Middle frontal gyrus (tissue), 1 donor: ENCODE results near the gene FHOD3.

ENCODE experiments used
- DNase-seq: peaks from one replicate; pipeline ENCODE4 v3.0.0-alpha.2; 2015; ENCODE audit warnings: low spot score; ENCODE audit errors: extremely low spot score

The FHOD3 gene

GRCh38 chr18:36582988-36583745 is 285.7 kb downstream of the FHOD3 start:
- DNase-seq = no peak

- DNase-seq = no peak
Measured at GRCh38 chr18:36589857-36590543, 292.5 kb downstream of the FHOD3 start.

DNA sequence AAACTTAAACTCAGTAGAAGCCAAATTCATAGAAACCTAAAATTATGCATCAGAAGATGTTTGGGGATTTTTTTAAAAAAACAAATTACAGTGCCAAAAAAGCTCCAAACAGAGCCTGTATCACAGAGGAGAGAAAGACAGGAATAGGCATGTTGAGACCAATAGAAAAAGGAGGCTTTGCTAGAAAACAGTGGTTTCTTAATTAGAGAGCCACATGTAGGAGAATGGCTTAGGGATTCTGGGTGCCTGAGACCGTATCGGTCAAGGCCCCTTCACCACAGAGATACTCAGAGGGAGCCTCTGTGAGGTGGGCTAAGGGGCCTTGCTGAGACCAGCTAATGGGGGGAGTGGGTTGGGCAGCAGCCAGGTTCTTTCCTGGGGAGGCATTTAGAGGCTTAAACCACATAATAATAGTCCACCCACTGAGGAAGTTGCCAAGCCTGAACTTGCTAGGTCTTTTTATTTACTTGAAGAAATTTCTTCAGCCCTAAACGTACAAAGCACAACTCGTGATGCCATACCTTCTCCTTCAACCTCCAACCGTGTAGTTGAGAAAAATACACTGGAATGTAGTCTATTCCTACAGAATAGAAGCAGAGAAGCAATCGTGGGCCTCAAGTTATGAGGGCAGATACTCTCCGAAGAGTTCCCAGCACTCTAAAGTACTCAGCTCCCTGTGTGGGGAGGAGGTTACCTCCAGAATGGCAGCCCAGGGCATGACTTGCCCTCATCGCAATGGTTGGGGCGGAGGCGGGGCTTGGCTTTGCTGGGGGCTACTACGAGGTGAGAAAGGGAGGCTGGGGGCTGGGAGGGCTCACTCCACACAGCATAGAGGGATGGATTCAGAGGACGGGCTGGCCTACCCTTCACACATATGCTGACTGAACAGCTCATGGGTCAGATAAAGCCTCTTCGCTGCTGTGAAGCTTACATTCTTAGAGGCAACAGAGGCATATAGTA is 293.4 kb downstream of the FHOD3 start:
- no peak for DNase-seq

DNA sequence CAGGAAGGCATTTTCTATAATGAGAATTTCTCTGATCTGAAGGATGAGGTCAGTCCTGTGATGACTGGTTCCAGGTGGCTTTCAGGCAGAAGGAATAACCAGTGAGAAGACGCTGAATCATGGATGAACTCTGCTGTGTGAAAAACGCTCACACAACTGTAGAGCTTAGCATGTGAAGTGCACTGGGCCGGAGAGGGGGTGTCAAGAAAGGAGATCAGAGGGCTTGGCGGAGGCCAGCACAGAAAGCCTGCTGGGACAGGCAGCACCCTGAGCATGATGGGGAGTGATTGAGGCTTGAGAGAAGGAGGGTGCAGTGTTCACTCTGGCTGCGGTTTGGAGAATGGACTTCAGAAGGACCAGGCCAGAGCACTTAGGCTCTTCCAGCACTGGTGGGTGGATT is 294.8 kb downstream of the FHOD3 start:
- DNase-seq = no peak

DNA sequence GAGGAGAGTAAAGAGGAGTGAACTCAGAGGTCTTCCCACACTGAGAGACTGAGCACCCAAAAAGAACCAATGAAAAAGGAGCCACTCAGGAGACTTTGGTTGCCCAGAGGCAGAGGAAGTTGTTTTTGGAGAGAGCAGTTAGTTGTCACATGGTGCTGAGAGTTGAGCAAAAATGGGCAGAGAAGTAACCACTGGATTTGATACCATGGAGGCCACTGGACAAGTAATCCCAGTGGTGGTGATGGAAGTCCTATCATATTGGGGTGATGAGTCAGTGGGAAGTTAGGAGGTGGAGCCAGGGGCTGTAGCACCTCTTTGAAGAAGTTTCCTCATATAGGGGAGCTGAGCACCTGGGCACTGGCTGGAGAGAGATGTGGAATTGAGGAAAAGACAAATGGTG is 295.5 kb downstream of the FHOD3 start:
- no peak for DNase-seq

- DNase-seq = no peak
Measured at GRCh38 chr18:36593641-36594040, 296.1 kb downstream of the FHOD3 start.

DNA sequence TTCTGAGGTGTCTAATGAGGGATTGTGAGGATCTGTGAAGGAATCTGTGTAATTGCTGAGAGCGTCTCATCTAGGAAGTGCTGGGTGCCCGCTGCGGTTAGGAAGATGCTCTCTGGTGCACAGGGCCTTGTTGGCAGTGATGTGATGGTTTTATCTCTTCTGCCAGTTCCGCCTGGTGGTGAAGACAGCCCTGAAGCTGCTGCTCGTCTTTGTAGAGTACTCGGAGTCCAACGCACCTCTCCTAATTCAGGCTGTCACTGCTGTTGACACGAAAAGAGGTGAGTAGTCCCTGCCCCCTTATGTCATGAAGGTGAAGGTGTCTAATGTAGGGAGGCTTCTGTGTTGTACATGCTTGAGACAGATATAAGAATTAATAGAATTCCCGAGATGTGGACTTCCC is 297.1 kb downstream of the FHOD3 start:
- DNase-seq = no peak

DNA sequence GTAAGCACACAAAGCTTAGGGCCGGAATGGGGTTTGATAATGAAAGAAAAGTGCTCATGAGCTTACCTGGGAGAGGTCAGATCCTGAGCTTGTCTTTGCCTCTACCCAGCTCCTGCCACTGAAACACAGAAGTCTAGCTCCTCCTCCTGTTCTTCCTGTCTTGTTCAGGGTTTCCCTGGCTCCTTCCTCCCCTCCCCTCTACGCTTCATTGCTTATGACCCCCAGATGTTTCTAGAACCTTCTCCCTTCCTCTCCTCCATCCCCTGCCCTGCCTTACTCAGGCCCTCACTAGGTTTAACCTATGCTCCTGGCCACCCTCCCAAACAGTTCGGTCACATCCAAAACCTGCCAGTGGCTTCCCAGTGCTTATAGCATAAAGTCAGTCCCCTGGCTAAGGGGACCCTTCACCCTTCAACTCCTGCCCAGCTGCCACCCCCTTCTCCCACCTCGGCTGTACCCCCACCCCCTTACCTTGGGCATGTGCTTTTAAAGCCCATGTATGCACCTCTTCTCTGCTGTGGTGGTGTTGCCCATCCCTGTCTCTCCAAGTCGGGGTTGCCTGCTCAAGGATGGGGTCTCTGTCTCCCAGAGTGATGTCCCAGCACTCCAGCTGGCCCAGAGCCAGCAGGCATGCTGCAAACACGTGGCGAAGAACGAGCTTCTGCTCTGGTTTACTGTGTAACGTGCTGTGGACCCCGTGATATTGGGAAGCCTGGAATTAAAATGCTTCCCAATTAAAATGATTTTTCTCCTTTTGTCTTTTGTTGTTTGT is 297.7 kb downstream of the FHOD3 start:
- no peak for DNase-seq

DNA sequence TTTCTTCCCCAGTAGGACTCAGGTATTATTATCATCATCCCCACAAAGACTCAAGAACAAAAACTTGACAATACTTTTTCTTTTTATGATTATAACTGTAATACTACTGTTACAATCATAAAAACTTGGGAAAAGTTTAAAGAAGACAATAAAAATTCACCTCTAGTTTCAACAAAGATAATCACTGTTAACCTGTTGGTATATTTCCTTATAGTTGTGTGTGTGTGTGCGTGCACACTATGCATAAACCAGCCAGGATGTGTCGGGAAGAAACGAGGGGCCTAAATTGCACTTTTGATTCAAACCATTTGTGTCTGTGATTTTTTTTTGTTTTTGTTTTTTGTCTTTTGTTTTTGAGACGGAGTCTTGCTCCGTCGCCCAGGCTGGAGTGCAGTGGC is 298.3 kb downstream of the FHOD3 start:
- DNase-seq = no peak

DNA sequence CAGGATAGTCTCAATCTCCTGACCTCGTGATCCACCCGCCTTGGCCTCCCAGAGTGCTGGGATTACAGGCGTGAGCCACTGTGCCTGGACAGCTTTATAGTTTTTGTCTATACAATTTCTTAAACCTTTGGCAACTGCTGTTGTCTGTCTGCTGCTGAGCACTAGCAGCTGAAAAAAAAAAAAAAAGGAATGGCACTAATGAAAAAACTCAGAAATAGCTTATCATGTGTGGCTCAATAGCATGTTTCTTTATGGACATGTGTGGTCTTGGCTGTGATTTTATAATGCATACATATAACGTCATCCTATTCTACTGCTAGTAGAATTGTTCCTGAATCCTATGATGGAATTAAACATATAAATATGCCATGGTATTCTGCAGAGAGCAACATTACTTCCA is 300.1 kb downstream of the FHOD3 start:
- no peak for DNase-seq

GRCh38 chr18:36600548-36600947 is 303.0 kb downstream of the FHOD3 start:
- DNase-seq = no peak

DNA sequence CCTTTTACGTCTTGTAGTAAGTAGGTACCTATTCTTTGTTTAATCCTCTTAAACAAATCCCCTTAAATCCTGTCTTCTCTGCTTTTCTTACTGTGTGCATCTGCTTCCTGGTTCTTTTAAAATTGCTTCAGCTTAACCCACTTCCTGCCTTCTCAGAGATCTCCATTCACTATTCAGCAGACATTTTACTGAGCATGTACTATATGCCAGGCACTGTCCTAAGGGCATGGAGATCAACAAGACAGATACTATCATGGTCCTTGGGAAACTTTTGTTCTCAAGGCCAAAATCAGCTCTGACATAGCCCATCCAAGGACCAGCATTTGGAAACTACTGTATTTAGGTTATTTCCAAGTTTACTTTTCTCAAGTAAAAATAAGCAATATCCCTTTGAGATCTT is 303.8 kb downstream of the FHOD3 start:
- DNase-seq = no peak

GRCh38 chr18:36602071-36602470 is 304.6 kb downstream of the FHOD3 start:
- DNase-seq = no peak

DNA sequence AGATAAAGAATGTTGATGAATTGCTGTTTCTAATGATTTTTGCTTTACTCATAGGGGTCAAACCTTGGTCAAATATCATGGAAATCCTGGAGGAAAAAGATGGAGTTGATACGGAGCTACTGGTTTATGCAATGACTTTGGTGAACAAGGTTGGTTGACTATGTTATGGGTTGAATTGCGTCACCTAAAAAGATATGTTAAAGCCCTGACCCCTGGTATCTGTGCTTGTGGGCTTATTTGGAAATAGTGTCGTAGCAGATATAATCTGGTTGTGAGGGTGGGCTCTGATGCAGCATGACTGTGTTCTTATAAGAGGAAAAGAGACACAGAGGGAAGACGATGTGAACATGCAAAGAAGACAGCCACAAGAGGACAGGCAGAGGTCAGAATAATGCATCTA is 305.1 kb downstream of the FHOD3 start:
- no peak for DNase-seq

GRCh38 chr18:36608107-36608506 is 310.6 kb downstream of the FHOD3 start:
- DNase-seq = no peak

DNA sequence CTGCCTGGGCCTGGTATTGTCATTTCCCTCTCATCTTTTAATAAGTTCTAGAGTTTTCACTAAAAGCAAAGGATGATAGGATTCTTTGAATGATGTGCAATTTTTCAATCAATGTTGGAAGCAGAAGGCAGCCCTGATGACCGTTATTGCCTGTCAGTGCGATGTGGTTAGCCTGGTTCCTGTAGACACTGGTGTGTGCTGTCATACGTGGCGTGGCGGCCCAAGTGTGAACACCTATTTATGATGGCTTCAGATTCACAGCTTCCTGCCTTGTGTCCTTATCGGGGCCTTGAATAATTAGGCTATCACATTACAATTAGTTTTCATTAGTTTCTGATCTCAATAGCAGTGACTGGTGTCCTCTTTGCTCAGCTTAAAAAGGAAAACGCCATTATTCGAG is 312.7 kb downstream of the FHOD3 start:
- DNase-seq = no peak

GRCh38 chr18:36610661-36611060 is 313.1 kb downstream of the FHOD3 start:
- no peak for DNase-seq

GRCh38 chr18:36613069-36613468 is 315.6 kb downstream of the FHOD3 start:
- no peak for DNase-seq

- DNase-seq = no peak
Measured at GRCh38 chr18:36613810-36614209, 316.3 kb downstream of the FHOD3 start.

DNA sequence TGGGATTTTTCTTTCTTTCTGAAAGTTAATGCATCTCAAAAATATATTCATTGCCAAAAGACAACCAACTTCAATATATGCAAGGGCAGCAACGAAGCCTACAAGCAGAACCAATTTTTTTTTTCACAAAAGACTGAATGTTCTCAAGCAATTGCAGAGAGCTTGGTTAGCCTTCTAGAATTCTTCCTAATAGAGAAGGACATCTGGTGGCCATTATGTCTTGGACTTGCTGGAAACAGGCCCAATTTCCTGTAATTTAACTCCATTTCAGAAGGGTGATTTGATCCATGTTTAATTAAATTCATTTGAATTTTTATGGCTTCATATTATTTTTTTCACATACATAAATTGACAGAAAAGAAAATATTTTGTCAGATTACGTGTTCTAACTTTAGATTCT is 323.3 kb downstream of the FHOD3 start:
- DNase-seq = no peak

GRCh38 chr18:36622610-36623009 is 325.1 kb downstream of the FHOD3 start:
- DNase-seq = no peak
